A673 (cell line): ENCODE measurements around the gene SOX4. TPM values are rescaled to one million over a fixed set of nuclear protein-coding genes. Genes with fewer than 3 reads are reported as not detected.

Experiments used
- BruUV-seq: library from RNA; stranded (reverse); fragments of 400-500 nt; replicated peaks from 2 replicates; lab custom pipeline; 2021; lab: Mats Ljungman, UMichigan
- CTCF ChIA-PET: fragments of 300-600 bp; sonication (Branson Sonifier 250); formaldehyde crosslinking; loops from one replicate; lab custom pipeline; 2022; ENCODE audit warnings: antibody characterized with exemption; lab: Charles Lee
- POLR2A ChIA-PET: fragments of 300-600 bp; sonication (Branson Sonifier 250); formaldehyde crosslinking; loops from one replicate; lab custom pipeline; 2022; ENCODE audit warnings: antibody characterized with exemption; ENCODE audit not compliant: low non-redundant PET; lab: Charles Lee
- DNase-seq: peaks from one replicate; pipeline ENCODE4 v3.0.0-alpha.2; 2015; ENCODE audit warnings: low spot score
- H3K27ac ChIP-seq: fragments of 200-600 bp; sonication (generic); 2 replicates; pipeline ENCODE4 v1.5.1; 2016; ENCODE audit warnings: mixed run types, low read depth, mild to moderate bottlenecking, mixed read lengths, antibody characterized with exemption, low read length; ENCODE audit not compliant: poor library complexity, severe bottlenecking
- H3K27me3 ChIP-seq: fragments of 200-600 bp; sonication (generic); replicated peaks from 2 replicates; pipeline ENCODE4 v1.6.1; 2017; ENCODE audit warnings: mixed run types, low read depth, mild to moderate bottlenecking, mixed read lengths, antibody characterized with exemption, low read length; ENCODE audit not compliant: insufficient read depth, poor library complexity
- H3K36me3 ChIP-seq: fragments of 200-600 bp; sonication (generic); 2 replicates; pipeline ENCODE4 v1.6.1; 2016; ENCODE audit warnings: mixed run types, mild to moderate bottlenecking, mixed read lengths, antibody characterized with exemption, low read length; ENCODE audit not compliant: insufficient read depth, poor library complexity, severe bottlenecking
- H3K4me1 ChIP-seq: fragments of 200-600 bp; sonication (generic); 2 replicates; pipeline ENCODE4 v1.6.1; 2017; ENCODE audit warnings: mixed run types, mild to moderate bottlenecking, mixed read lengths, antibody characterized with exemption, low read length; ENCODE audit not compliant: insufficient read depth, poor library complexity, severe bottlenecking
- H3K4me3 ChIP-seq: fragments of 200-600 bp; sonication (generic); 2 replicates; pipeline ENCODE4 v1.5.1; 2016; ENCODE audit warnings: low read depth, mixed run types, mild to moderate bottlenecking, mixed read lengths, low read length; ENCODE audit not compliant: poor library complexity, severe bottlenecking
- H3K9me3 ChIP-seq: fragments of 200-600 bp; sonication (generic); 2 replicates; pipeline ENCODE4 v1.6.1; 2016; ENCODE audit warnings: mixed run types, low read depth, mild to moderate bottlenecking, mixed read lengths, antibody characterized with exemption, low read length; ENCODE audit not compliant: poor library complexity, severe bottlenecking
- CTCF ChIP-seq: fragments of 300-800, 200-600 bp; sonication (generic); conservative IDR thresholded peaks from 2 replicates; pipeline ENCODE4 v1.5.1; 2017; ENCODE audit warnings: low read depth, mild to moderate bottlenecking, antibody characterized with exemption, low read length, moderate library complexity, mixed read lengths
- EZH2 ChIP-seq: fragments of 200-600 bp; sonication (generic); IDR thresholded peaks from 2 replicates; pipeline ENCODE4 v1.6.1; 2017; ENCODE audit warnings: borderline replicate concordance, low read depth, mild to moderate bottlenecking, mixed read lengths, antibody characterized with exemption, low read length; ENCODE audit not compliant: poor library complexity, severe bottlenecking
- intact Hi-C: fragments of 100-400 bp; cut with micrococcal nuclease; formaldehyde crosslinking; loops from one replicate; pipeline ENCODE4 v1.10.0; 2022; ENCODE audit not compliant: unreplicated experiment
- total RNA-seq: library from RNA; stranded (reverse); gene quantifications from 2 replicates; pipeline ENCODE4 v1.2.3, GENCODE V29; 2021

SOX4 gene
- total RNA-seq, 1 experiment from 2014 or later, result 59.4 TPM

GRCh38 chr6:21615504-21615903 is 22.0 kb downstream of the SOX4 start:
- intact Hi-C loops, result no loop called here
- DNase-seq, result no peak
- H3K9me3 ChIP-seq, result no peaks in the 10 kb centered on the region
- H3K36me3 ChIP-seq, result no peaks in the 10 kb centered on the region
- CTCF ChIA-PET, result no interaction called here
- H3K27me3 ChIP-seq, result no peaks in the 10 kb centered on the region
- H3K4me1 ChIP-seq, result peaks cover 17% of the 10 kb centered on the region
- H3K4me3 ChIP-seq, result no peak overlapping the region
- BruUV-seq, result no TSS peak
- POLR2A ChIA-PET, result no interaction called here
- H3K27ac ChIP-seq, result no peak overlapping the region
- no peak for TF ChIP-seq EZH2
- no peak for TF ChIP-seq CTCF

GRCh38 chr6:21616005-21616404 is 22.5 kb downstream of the SOX4 start:
- no TSS peak for BruUV-seq
- ChIA-PET POLR2A (interaction anchor here (0.7 kb wide), 1 partner anchor 635 kb away, joined by 5 read pairs; no protein-coding TSS in a partner anchor), CTCF (no interaction called here)
- intact Hi-C loops, result no loop called here
- H3K36me3 ChIP-seq, result no peaks in the 10 kb centered on the region
- H3K9me3 ChIP-seq, result no peaks in the 10 kb centered on the region
- no peak for DNase-seq
- H3K27me3 ChIP-seq, result no peaks in the 10 kb centered on the region
- H3K4me3 ChIP-seq, result no peak overlapping the region
- H3K27ac ChIP-seq, result no peak overlapping the region
- TF ChIP-seq CTCF (no peak), EZH2 (no peak)
- peaks cover 17% of the 10 kb centered on the region for H3K4me1 ChIP-seq

DNA sequence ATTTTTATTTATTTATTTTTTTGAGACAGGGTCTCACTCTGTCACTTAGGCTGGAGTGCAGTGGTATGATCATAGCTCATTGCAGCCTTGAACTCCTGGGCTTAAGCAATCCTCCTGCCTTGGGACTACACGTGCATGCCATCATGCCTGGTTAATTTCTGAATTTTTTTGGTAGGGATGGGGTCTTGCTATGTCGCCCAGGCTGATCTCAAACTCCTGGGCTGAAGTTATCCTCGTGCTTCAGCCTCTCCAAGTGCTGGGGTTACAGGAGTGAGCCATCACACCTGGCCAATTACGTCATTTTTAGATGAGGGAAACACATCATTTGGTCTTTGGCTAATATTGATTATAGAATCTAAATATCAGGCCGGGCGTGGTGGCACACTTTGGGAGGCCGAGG is 32.1 kb downstream of the SOX4 start:
- ChIA-PET CTCF (no interaction called here), POLR2A (no interaction called here)
- Histone ChIP-seq H3K27ac (no peak overlapping the region), H3K9me3 (no peaks in the 10 kb centered on the region), H3K4me3 (no peak overlapping the region), H3K36me3 (no peaks in the 10 kb centered on the region), H3K4me1 (no peaks in the 10 kb centered on the region), H3K27me3 (no peaks in the 10 kb centered on the region)
- intact Hi-C loops, result no loop called here
- BruUV-seq, result no TSS peak
- TF ChIP-seq EZH2 (no peak), CTCF (no peak)
- DNase-seq, result no peak
